Peyer's patch (tissue), 4 donors: ENCODE results near the gene ZNF433.

Experiments
- CTCF ChIP-seq, 6 experiments: fragments of 450-650 bp in 4 of 6; fragments of 200-600 bp in 2 of 6; sonication (generic) in 1 of 6; IDR thresholded peaks; one replicate each; pipeline ENCODE4 v1.5.1; 2017 to 2019; ENCODE audit warnings: antibody characterized with exemption in 6 of 6, mild to moderate bottlenecking in 3 of 6, moderate library complexity in 1 of 6
- POLR2A ChIP-seq, 2 donors: fragments of 450-650 bp; IDR thresholded peaks; one replicate each; pipeline ENCODE4 v1.5.1; 2017; ENCODE audit warnings: antibody characterized with exemption in 2 of 2, mild to moderate bottlenecking in 2 of 2, moderate library complexity in 2 of 2

GRCh38 chr19:12052497-12053169, 17.2 kb upstream of the ZNF433 start, which contains the start of gene ZNF878:
- no peak for TF ChIP-seq CTCF (IDR thresholded peaks at IDR 0.05)
- peak; percentile 42 to 77 for TF ChIP-seq POLR2A (IDR thresholded peaks at IDR 0.05)
